SK-N-MC (cell line): ENCODE data around the gene AGMO.

Experiments used
- EZH2 ChIP-seq: fragments of 200-600 bp; sonication (generic); IDR thresholded peaks from one replicate; pipeline ENCODE4 v1.6.1; 2017; ENCODE audit warnings: antibody characterized with exemption
- FOXP2 ChIP-seq: optimal IDR thresholded peaks from 2 replicates; pipeline ENCODE3; 2011; ENCODE audit warnings: mild to moderate bottlenecking, moderate library complexity; ENCODE audit not compliant: insufficient read depth; ENCODE audit errors: extremely low read length, control extremely low read depth
- POLR2AphosphoS5 ChIP-seq: IDR thresholded peaks from 2 replicates; pipeline ENCODE4 v1.6.1; 2012; ENCODE audit warnings: mild to moderate bottlenecking, low read depth, low read length, borderline replicate concordance

DNA sequence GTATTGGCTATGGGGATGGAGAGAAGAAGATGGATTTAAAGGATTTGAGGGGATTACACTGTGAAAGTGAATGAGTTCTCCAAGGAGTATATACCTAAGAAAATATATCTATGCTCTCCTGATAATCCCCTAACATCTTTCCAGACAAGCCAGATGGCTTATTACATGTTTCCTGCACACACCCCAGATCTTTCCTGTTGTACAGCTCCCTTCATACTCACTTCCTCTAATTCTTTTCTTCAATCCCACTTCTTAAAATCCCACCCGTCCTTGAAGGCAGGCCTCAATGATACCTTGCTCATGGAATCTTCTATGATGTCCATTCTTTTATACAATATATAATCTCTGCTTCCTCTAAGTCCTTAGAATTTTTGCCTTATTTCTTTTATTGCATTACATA, 342.1 kb downstream of the AGMO start:
- TF ChIP-seq EZH2 (no peak), POLR2AphosphoS5 (no peak), FOXP2 (no peak)
